Measurements from ENCODE around the gene ZDHHC11B.
A peak's percentile ranks its signal among the peaks of the same experiment; 100 is the strongest.
"Not testable (repeated sequence)": the region's sequence is repeated elsewhere in the genome, so short reads cannot be mapped to it uniquely, and the experiment has no call there.

ZDHHC11B gene

DNA sequence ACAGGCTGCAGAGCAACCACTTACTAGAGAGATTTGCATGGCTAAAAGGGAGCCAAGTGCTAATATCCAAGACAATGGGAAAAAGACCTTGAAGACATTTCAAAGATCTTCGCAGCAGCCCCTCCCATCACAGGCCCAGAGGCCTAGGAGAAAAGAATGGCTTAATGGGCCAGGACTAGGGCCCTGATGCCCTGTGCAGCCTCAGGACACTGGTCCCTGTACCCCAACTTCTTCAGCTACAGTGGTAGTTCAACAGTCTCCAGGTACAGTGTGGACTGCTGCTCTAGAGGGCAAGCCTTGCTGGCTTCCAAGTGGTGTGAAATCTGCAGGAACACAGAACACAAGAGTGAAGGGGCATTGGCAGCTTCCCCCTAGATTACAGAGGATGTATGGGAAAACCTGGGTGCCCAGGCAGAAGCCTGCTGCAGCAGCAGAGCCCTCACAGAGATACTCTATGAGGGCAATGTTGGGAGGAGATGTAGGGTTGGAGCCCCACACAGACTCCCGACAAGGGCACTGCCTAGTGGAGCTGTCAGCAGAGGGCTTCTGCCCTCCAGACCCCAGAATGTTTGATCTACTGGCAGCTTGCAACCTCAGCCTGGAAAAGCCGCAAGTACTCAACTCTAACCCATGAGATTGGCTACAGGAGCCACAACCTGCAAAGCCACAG, 75.5 kb downstream of the ZDHHC11B start:
- H3K9ac ChIP-seq (ENCODE audit: low read length in 2 of 2); H3K4me1 ChIP-seq (ENCODE audit: control insufficient read depth, insufficient read depth, low read length); H3K4me3 ChIP-seq (ENCODE audit: low read length in 2 of 2); H3K27me3 ChIP-seq (ENCODE audit: control insufficient read depth in 1 of 2, insufficient read depth in 2 of 2, low read length in 2 of 2); H3K27ac ChIP-seq (ENCODE audit: low read length); H3K9me3 ChIP-seq (ENCODE audit: control insufficient read depth in 2 of 2, low read length in 2 of 2); H3K36me3 ChIP-seq (ENCODE audit: control insufficient read depth in 2 of 2, insufficient read depth in 2 of 2, low read length in 2 of 2): not testable (repeated sequence)

DNA sequence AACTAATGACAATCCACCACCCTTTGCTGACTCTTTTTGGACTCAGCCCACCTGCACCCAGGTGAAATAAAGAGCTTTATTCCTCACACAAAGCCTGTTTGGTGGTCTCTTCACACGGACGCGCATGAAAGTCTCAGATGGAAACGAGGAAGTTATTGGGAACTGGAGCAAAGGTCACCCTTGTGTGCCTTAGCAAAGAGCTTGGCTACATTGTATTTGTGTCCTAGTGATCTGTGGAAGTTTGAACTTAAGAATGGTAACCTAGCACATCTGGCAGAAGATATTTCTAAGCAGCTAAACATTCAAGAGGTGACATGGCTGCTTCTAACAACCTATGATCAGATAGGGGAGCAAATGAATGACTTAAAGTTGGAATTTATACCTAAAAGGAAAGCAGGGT, 76.2 kb downstream of the ZDHHC11B start:
- not testable (repeated sequence) for H3K27me3 ChIP-seq (ENCODE audit: control insufficient read depth in 1 of 2, insufficient read depth in 2 of 2, low read length in 2 of 2); H3K9ac ChIP-seq (ENCODE audit: low read length in 2 of 2); H3K27ac ChIP-seq (ENCODE audit: low read length); H3K36me3 ChIP-seq (ENCODE audit: control insufficient read depth in 2 of 2, insufficient read depth in 2 of 2, low read length in 2 of 2); H3K4me3 ChIP-seq (ENCODE audit: low read length in 2 of 2); H3K4me1 ChIP-seq (ENCODE audit: control insufficient read depth, insufficient read depth, low read length); H3K9me3 ChIP-seq (ENCODE audit: control insufficient read depth in 2 of 2, low read length in 2 of 2)

DNA sequence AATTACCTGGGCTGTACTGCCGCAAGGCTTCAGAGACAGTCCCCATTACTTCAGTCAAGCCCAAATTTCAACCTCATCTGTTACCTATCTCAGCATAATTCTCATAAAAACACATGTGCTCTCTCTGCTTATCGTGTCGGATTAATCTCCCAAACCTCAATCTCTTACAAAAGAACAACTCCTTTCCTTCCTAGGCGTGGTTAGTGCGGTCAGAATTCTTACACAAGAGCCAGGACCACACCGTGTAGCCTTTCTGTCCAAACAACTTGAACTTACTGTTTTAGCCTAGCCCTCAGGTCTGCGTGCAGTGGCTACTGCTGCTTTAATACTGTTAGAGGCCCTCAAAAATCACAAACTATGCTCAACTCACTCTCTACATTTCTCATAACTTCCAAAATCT, 78.4 kb downstream of the ZDHHC11B start:
- H3K36me3 ChIP-seq (ENCODE audit: control insufficient read depth in 2 of 2, insufficient read depth in 2 of 2, low read length in 2 of 2); H3K9ac ChIP-seq (ENCODE audit: low read length in 2 of 2); H3K4me3 ChIP-seq (ENCODE audit: low read length in 2 of 2); H3K27ac ChIP-seq (ENCODE audit: low read length); H3K27me3 ChIP-seq (ENCODE audit: control insufficient read depth in 1 of 2, insufficient read depth in 2 of 2, low read length in 2 of 2); H3K4me1 ChIP-seq (ENCODE audit: control insufficient read depth, insufficient read depth, low read length); H3K9me3 ChIP-seq (ENCODE audit: control insufficient read depth in 2 of 2, low read length in 2 of 2): not testable (repeated sequence)

DNA sequence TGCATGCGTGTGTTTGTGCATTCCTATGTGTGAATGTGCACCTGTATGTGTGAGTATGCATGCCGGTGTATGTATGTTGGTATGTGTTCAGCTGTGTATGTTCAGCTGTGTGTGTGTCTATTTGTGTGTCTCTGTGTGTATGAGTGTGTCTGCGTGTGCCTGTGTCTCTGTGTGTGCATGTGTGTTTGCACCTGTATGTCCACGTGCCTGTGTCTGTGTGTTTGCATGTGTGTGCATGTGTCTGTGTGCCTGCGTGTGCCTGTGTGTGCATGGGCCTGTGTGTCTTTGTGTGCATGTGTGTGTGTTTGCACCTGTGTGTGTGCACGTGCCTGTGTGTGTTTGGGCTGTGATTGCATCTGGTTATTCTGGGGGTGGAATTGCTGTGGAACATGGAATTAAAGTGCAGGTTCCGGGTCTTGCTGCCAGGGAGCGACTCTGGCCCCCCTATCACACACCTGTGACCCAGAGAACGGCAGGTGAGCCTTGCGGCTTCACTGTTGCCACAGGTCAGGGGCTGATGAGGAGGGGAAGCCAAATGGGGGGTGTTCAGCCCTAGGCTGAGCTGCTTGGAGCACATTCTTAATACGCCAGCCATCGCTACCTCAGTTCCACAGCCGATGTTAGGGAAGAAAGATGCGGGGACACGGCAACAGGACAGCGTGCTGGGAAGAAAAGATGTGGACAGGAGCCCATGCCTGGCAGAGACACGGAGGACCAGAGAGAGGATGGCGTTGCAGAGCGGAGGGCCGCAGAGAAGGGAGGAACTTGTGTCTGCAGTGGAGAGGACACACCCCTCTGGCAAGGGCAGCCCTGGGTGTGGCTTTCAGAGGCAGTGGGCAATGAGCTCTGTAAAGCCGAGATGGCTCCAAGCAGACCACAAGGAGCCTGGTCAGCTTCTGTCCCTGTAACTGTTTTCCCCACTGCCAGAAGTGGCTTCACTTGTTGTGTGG, 87.5 kb downstream of the ZDHHC11B start:
- H3K9me3 ChIP-seq (ENCODE audit: control insufficient read depth in 2 of 2, low read length in 2 of 2); H3K36me3 ChIP-seq (ENCODE audit: control insufficient read depth in 2 of 2, insufficient read depth in 2 of 2, low read length in 2 of 2); H3K27me3 ChIP-seq (ENCODE audit: control insufficient read depth in 1 of 2, insufficient read depth in 2 of 2, low read length in 2 of 2); H3K4me3 ChIP-seq (ENCODE audit: low read length in 2 of 2); H3K9ac ChIP-seq (ENCODE audit: low read length in 2 of 2); H3K4me1 ChIP-seq (ENCODE audit: control insufficient read depth, insufficient read depth, low read length); H3K27ac ChIP-seq (ENCODE audit: low read length): not testable (repeated sequence)

DNA sequence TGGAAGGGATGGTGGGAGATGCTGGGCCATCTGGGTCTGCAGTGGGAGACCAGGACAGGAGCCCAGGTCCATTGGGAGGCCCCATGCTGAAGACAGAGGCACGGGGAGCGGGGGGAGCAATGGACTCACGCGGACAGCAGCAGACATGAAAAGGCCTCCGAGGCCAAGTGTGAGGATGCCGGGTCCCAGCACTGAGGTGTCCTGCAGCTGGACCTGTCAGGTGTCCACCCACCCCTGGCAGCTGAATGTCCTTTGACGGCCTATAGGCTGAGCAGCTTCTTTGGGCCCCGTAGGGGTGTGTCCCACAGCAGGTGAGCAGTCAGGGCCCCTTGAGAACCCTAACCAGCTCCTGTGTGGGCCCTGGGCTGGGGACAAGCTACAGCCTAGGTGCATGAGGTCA, 88.3 kb downstream of the ZDHHC11B start:
- not testable (repeated sequence) for H3K36me3 ChIP-seq (ENCODE audit: control insufficient read depth in 2 of 2, insufficient read depth in 2 of 2, low read length in 2 of 2); H3K9me3 ChIP-seq (ENCODE audit: control insufficient read depth in 2 of 2, low read length in 2 of 2); H3K27ac ChIP-seq (ENCODE audit: low read length); H3K27me3 ChIP-seq (ENCODE audit: control insufficient read depth in 1 of 2, insufficient read depth in 2 of 2, low read length in 2 of 2); H3K4me1 ChIP-seq (ENCODE audit: control insufficient read depth, insufficient read depth, low read length); H3K4me3 ChIP-seq (ENCODE audit: low read length in 2 of 2); H3K9ac ChIP-seq (ENCODE audit: low read length in 2 of 2)

DNA sequence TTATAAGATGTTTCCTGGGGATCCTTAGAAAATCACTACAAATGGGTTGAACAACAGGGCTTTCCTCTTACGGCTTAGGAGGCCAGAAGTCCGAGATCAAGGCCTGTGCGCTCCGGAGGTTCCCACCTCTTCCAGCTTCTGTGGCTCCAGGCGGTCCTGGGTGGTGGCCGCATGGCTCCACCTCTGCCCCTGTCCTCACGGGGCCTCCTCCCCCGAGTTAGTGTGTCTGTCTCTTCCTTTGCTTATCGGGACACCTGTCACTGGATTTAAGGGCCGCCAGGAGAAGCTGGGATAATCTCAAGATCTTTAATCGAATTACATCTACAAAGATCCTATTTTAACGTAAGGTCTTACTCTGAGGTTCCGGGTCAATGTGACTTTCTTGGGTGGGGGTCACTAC, 89.1 kb downstream of the ZDHHC11B start:
- not testable (repeated sequence) for H3K4me1 ChIP-seq (ENCODE audit: control insufficient read depth, insufficient read depth, low read length); H3K27me3 ChIP-seq (ENCODE audit: control insufficient read depth in 1 of 2, insufficient read depth in 2 of 2, low read length in 2 of 2); H3K36me3 ChIP-seq (ENCODE audit: control insufficient read depth in 2 of 2, insufficient read depth in 2 of 2, low read length in 2 of 2); H3K4me3 ChIP-seq (ENCODE audit: low read length in 2 of 2); H3K9ac ChIP-seq (ENCODE audit: low read length in 2 of 2); H3K9me3 ChIP-seq (ENCODE audit: control insufficient read depth in 2 of 2, low read length in 2 of 2); H3K27ac ChIP-seq (ENCODE audit: low read length)

DNA sequence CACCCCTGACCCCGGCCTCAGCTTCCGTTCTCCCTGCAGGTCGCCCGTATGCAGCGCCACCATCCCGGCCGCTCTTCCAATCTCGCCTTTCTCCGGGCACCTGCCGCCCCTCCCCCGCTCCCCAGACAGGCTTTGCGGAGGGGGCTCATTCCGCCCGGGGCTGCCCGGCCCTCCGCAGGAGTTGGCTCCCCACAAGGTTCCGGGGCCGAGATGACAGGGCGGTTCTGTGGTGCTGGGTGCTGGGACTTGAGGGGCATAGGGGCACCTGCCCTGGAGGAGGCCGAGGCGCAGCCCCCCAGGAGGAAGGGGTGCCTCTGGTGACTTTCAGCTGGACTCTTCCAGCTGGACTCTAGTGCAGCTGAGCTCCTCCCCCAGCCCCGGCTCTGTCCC, 90.5 kb downstream of the ZDHHC11B start:
- not testable (repeated sequence) for H3K4me1 ChIP-seq (ENCODE audit: control insufficient read depth, insufficient read depth, low read length); H3K36me3 ChIP-seq (ENCODE audit: control insufficient read depth in 2 of 2, insufficient read depth in 2 of 2, low read length in 2 of 2); H3K27ac ChIP-seq (ENCODE audit: low read length); H3K9me3 ChIP-seq (ENCODE audit: control insufficient read depth in 2 of 2, low read length in 2 of 2); H3K27me3 ChIP-seq (ENCODE audit: control insufficient read depth in 1 of 2, insufficient read depth in 2 of 2, low read length in 2 of 2); H3K9ac ChIP-seq (ENCODE audit: low read length in 2 of 2)
- H3K4me3 ChIP-seq (ENCODE audit: low read length in 2 of 2) = peak overlapping the region in 1 of 2 donors; percentile 52

DNA sequence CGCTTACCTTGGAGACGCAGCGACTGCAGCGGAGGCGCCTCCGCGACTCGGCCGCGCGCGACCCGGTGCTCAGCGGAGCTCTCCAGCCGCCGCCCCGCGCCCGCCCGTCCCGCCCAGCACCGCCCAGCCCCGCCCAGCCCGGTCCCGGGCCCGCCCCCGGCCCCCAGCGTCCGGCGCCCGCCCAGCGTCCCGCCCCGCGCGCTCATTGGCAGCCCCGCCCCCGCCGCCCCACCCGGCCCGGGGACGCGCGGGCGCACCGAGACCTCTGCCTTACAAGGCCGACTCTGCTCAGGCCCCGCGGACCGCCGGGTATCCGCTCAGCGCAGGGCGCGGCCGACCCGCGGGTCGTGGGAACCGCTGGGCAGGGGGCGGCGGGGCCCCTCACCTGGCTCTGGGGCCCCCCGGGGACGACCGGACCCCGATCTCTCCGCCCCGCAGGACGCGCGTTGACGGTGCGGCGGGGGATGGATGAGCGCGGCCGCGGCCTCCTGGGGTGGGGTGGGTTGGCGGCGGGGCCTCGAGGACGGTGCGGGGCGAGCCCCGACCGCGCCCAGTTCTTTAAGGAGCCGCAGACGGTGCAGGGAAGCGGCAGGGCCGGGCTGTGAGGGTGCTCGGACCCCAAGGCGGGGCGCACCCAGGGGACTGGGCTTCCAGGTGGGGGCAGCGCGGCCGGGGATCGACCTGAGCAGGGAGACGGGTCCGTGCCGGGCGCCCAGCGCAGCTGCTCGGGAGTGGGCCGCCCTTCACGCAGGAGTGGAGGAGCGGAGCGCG, 91.1 kb downstream of the ZDHHC11B start, which contains the start of gene TPPP:
Gene TPPP (minus strand): TSS at position 82 of the 771 bp plus-strand sequence. CDS start 15,292 bp downstream, outside the sequence.
- H3K27ac ChIP-seq (ENCODE audit: low read length) = peak within 1 kb of the TSS; percentile 62

DNA sequence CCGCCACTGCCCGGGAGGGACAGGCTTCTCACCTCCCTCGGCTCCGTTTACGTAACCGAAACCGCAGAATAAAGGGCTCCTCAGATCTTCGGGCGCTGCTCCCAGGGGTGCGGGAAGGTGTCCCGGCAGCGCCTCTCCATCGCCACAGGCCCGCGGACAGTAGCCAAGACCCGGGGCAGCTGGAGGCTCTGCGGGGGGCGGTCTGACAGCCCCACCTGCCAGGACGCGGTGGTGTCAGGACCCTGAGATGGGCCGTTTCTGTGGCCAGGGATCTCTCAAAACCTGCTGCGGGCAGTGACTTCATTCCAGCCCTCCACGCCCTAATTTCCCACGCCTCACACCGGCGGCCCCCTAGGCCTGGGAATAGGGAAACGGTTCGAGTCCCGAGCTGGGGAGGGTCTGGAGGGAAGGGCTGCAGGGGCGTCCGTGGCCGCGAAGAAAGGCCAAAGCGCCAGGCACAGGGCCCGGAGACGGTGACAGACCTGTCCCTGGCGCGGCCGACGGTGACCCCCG, 91.9 kb downstream of the ZDHHC11B start:
- H3K9me3 ChIP-seq (ENCODE audit: control insufficient read depth in 2 of 2, low read length in 2 of 2); H3K27ac ChIP-seq (ENCODE audit: low read length); H3K4me1 ChIP-seq (ENCODE audit: control insufficient read depth, insufficient read depth, low read length); H3K36me3 ChIP-seq (ENCODE audit: control insufficient read depth in 2 of 2, insufficient read depth in 2 of 2, low read length in 2 of 2); H3K27me3 ChIP-seq (ENCODE audit: control insufficient read depth in 1 of 2, insufficient read depth in 2 of 2, low read length in 2 of 2): not testable (repeated sequence)
- H3K9ac ChIP-seq (ENCODE audit: low read length in 2 of 2) = peak overlapping the region in 1 of 2 donors; percentile 36
- peak overlapping the region; percentile 43 to 74 for H3K4me3 ChIP-seq (ENCODE audit: low read length in 2 of 2)

More for the DNA sequence above, 91.1 kb downstream of the ZDHHC11B start, which contains the start of gene TPPP:
- Histone ChIP-seq H3K4me3 (ENCODE audit: low read length in 2 of 2) (peak within 1 kb of the TSS; percentile 43 to 74), H3K9ac (ENCODE audit: low read length in 2 of 2) (peak within 1 kb of the TSS in 1 of 2 donors; percentile 36)
- H3K27me3 ChIP-seq (ENCODE audit: control insufficient read depth in 1 of 2, insufficient read depth in 2 of 2, low read length in 2 of 2); H3K9me3 ChIP-seq (ENCODE audit: control insufficient read depth in 2 of 2, low read length in 2 of 2); H3K36me3 ChIP-seq (ENCODE audit: control insufficient read depth in 2 of 2, insufficient read depth in 2 of 2, low read length in 2 of 2); H3K4me1 ChIP-seq (ENCODE audit: control insufficient read depth, insufficient read depth, low read length): not testable (repeated sequence)

DNA sequence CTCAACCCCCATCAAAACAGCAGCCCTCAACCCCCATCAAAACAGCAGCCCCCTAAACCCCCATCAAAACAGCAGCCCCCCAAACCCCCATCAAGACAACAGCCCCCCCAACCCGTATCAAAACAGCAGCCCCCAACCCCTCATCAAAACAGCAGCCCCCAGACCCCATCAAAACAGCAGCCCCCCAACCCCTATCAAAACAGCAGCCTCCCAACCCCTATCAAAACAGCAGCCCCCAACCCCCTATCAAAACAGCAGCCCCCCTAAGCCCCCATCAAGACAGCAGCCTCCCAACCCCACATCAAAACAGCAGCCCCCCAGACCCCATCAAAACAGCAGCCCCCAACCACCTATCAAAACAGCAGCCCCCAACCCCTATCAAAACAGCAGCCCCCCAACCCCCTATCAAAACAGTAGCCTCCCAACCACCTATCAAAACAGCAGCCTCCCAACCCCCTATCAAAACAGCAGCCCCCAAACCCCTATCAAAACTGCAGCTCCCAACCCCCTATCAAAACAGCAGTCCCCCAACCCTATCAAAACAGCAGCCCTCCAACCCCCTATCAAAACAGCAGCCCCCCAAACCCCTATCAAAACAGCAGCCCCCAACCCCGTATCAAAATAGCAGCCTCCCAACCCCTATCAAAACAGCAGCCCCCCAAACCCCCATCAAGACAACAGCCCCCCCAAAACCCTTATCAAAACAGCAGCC, 92.6 kb downstream of the ZDHHC11B start:
- H3K27me3 ChIP-seq (ENCODE audit: control insufficient read depth in 1 of 2, insufficient read depth in 2 of 2, low read length in 2 of 2) = no peaks in the 10 kb centered on the region
- H3K27ac ChIP-seq (ENCODE audit: low read length) = no peak overlapping the region
- H3K4me3 ChIP-seq (ENCODE audit: low read length in 2 of 2) = peak overlapping the region; percentile 43 to 74
- H3K4me1 ChIP-seq (ENCODE audit: control insufficient read depth, insufficient read depth, low read length) = peaks cover 3% of the 10 kb centered on the region
- H3K36me3 ChIP-seq (ENCODE audit: control insufficient read depth in 2 of 2, insufficient read depth in 2 of 2, low read length in 2 of 2) = no peaks in the 10 kb centered on the region
- H3K9ac ChIP-seq (ENCODE audit: low read length in 2 of 2) = no peak overlapping the region
- H3K9me3 ChIP-seq (ENCODE audit: control insufficient read depth in 2 of 2, low read length in 2 of 2) = no peaks in the 10 kb centered on the region

Data from stomach smooth muscle (tissue), 2 donors.